ENCODE measurements around the gene ABHD15. TPM values are rescaled to one million over a fixed set of nuclear protein-coding genes. Genes with fewer than 3 reads are reported as not detected.

Gene ABHD15, protein sequence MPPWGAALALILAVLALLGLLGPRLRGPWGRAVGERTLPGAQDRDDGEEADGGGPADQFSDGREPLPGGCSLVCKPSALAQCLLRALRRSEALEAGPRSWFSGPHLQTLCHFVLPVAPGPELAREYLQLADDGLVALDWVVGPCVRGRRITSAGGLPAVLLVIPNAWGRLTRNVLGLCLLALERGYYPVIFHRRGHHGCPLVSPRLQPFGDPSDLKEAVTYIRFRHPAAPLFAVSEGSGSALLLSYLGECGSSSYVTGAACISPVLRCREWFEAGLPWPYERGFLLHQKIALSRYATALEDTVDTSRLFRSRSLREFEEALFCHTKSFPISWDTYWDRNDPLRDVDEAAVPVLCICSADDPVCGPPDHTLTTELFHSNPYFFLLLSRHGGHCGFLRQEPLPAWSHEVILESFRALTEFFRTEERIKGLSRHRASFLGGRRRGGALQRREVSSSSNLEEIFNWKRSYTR
- total RNA-seq (2011; cell fraction: chromatin; rRNA removed; ENCODE audit: low replicate concordance), result 4.0 and 8.2 TPM in 2 replicates
- total RNA-seq (2011; cell fraction: nucleolus; rRNA removed), result 6.7 and 7.8 TPM in 2 replicates
- 4.4 and 5.1 TPM in 2 replicates for total RNA-seq (2011; cell fraction: nucleoplasm; rRNA removed)
- total RNA-seq (2014; rRNA removed) (2.4 and 3.1 TPM in 2 replicates), total RNA-seq (2014; rRNA removed; fragmentation: Illumina TruSeq; extraction: Trizol) (2.0 and 2.2 TPM in 2 replicates), total RNA-seq (2015; rRNA removed; fragmentation: Illumina TruSeq; extraction: Trizol) (3.8 and 4.2 TPM in 2 replicates), total RNA-seq (2021) (4.0 and 4.2 TPM in 2 replicates), polyA plus RNA-seq (2011; rRNA removed) (0.85 and 1.8 TPM in 2 replicates), polyA plus RNA-seq (2014; fragmentation: Illumina TruSeq; extraction: Trizol) (2.4 and 2.5 TPM in 2 replicates), polyA plus RNA-seq (2014; fragmentation: Nextera tagmentation; extraction: Ambion mirVana) (under 1 TPM; 0.85 to 0.97 TPM), polyA plus RNA-seq (2014; rRNA removed) (2.1 and 2.9 TPM in 2 replicates), polyA minus RNA-seq (2011; rRNA and poly(A)+ RNA removed) (1.6 and 3.6 TPM in 2 replicates), Bru-seq, nascent RNA (percentile 50 among the genes with signal in this experiment), BruChase-seq, experiment 1, labeled RNA remaining after a 2-hour chase (percentile 48 among the genes with signal in this experiment), BruChase-seq, experiment 2, labeled RNA remaining after a 6-hour chase (percentile 50 among the genes with signal in this experiment)
- polyA plus RNA-seq (2011; cell fraction: cytosol; rRNA removed), result 0.83 and 3.0 TPM in 2 replicates
- polyA plus RNA-seq (2011; cell fraction: nucleus; rRNA removed), result 1.4 and 2.9 TPM in 2 replicates
- 3.2 and 5.4 TPM in 2 replicates for polyA plus RNA-seq (2012)
- 1.5 and 2.9 TPM in 2 replicates for polyA minus RNA-seq (2011; cell fraction: cytosol; rRNA and poly(A)+ RNA removed)
- 1.7 and 2.8 TPM in 2 replicates for polyA minus RNA-seq (2011; cell fraction: nucleus; rRNA and poly(A)+ RNA removed)
- long read RNA-seq, experiment 1, transcript ABHD15-201 (2 exons, 3,592 nt), result major isoform, 13 of 30 reads
- long read RNA-seq, experiment 1, partial matches to known transcripts, result 0 of 30 reads
- long read RNA-seq, experiment 1, other reads (novel, unspliced or antisense), result 17 of 30 reads
- long read RNA-seq, experiment 2, transcript ABHD15-201 (2 exons, 3,592 nt), result major isoform, 8 of 9 reads
- long read RNA-seq, experiment 2, partial matches to known transcripts, result 0 of 9 reads
- long read RNA-seq, experiment 2, other reads (novel, unspliced or antisense), result 1 of 9 reads
- long read RNA-seq, experiment 3, partial matches to known transcripts, result 0 of 1 reads
- long read RNA-seq, experiment 3, other reads (novel, unspliced or antisense), result 1 of 1 reads

DNA sequence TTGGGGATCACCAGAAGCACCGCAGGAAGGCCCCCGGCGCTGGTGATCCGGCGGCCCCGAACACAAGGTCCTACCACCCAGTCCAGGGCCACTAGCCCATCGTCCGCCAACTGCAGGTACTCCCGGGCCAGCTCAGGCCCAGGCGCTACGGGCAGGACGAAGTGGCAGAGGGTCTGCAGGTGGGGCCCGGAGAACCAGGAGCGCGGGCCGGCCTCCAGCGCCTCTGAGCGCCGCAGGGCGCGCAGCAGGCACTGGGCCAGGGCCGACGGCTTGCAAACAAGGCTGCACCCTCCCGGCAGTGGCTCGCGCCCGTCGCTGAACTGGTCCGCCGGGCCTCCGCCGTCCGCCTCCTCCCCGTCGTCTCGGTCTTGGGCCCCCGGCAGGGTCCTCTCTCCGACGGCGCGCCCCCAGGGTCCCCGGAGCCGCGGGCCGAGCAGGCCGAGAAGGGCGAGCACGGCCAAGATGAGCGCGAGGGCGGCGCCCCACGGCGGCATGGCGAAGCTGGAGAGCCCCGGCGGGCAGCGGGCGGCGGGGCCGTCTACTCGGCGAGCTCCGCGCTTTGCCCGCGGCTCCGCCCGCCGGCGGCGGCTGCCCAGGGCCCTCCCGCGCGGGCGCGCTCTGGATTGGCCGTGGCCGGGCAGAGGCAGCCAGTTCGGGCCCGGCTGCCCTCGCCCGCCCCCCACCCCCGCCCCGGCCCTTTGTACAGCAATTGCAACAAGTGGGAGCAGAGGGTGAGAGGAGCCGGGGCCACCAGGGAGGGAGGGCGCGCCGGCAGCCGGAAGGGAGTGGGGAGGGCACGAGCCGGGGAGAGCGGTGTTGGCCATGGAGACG is at the start of gene ABHD15:
ABHD15 (minus strand) TSS at position 565 of the 831 bp plus-strand sequence; CDS start at position 494, 71 bp downstream.
- peak within 1 kb of the TSS; percentile 78 for H3K4me2 ChIP-seq (ENCODE audit: insufficient read depth, low read length)
- no peaks in the 10 kb centered on the region for H3K9me1 ChIP-seq (ENCODE audit: control insufficient read depth, insufficient read depth, low read length)
- intact Hi-C loops (cut with micrococcal nuclease) (no loop called here), in situ Hi-C loops (cut with MboI) (no loop called here)
- H3K9ac ChIP-seq (ENCODE audit: insufficient read depth in 1 of 2, low read depth in 2 of 2, low read length in 2 of 2), result peak within 1 kb of the TSS; percentile 75 to 96; a peak in 3 of 4 replicates
- ATAC-seq, result no peak
- 84% methylated on average over 26 of the region's 94 CpGs for WGBS (ENCODE audit: insufficient coverage, low coverage, missing lambda C conversion rate)
- H3K9me3 ChIP-seq (replicated peaks; ENCODE audit: control insufficient read depth, insufficient read depth, low read depth, low read length), result no peaks in the 10 kb centered on the region
- ChIA-PET CTCF (ENCODE audit: low intra/inter-chr PET ratio) (no interaction called here), POLR2A (no interaction called here)
- peaks cover 3 to 43% of the 10 kb centered on the region in 2 experiments; a peak in 4 of 5 replicates for H3K4me1 ChIP-seq (replicated peaks in 1 of 2; ENCODE audit: control insufficient read depth in 2 of 2, insufficient read depth in 2 of 2, low read length in 2 of 2)
- H3K27ac ChIP-seq (ENCODE audit: extremely low read depth, low read depth, low read length), result peak within 1 kb of the TSS; percentile 87; the same call in 1 of the 3 replicates
- FAIRE-seq, result no peak
- no TSS peak for BruUV-seq (replicated peaks)
- no peaks in the 10 kb centered on the region for H3K79me2 ChIP-seq (ENCODE audit: control insufficient read depth, insufficient read depth, low read length)
- no peaks in the 10 kb centered on the region for H3K36me3 ChIP-seq (ENCODE audit: control insufficient read depth, insufficient read depth, low read length)
- peak within 1 kb of the TSS; percentile 57 for H3K4me3 ChIP-seq
- peaks cover 6% of the 10 kb centered on the region for H4K20me1 ChIP-seq (replicated peaks; ENCODE audit: control insufficient read depth, insufficient read depth, low read length)
- H2AFZ ChIP-seq (ENCODE audit: low read depth, low read length), result peak within 1 kb of the TSS; percentile 97
- H3K27me3 ChIP-seq (ENCODE audit: control insufficient read depth in 2 of 2, insufficient read depth in 2 of 2, low read length in 2 of 2), result no peaks in the 10 kb centered on the region; a peak in 1 of 5 replicates
- no peak for DNase-seq (ENCODE audit: extremely low read depth in 1 of 4, low spot score in 3 of 4)
- TF ChIP-seq NFIC (IDR thresholded peaks at IDR 0.05), result no peak
- TF ChIP-seq, protein P1, sequence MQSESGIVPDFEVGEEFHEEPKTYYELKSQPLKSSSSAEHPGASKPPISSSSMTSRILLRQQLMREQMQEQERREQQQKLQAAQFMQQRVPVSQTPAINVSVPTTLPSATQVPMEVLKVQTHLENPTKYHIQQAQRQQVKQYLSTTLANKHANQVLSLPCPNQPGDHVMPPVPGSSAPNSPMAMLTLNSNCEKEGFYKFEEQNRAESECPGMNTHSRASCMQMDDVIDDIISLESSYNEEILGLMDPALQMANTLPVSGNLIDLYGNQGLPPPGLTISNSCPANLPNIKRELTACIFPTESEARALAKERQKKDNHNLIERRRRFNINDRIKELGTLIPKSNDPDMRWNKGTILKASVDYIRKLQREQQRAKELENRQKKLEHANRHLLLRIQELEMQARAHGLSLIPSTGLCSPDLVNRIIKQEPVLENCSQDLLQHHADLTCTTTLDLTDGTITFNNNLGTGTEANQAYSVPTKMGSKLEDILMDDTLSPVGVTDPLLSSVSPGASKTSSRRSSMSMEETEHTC (IDR thresholded peaks at IDR 0.05), result no peak
- TF ChIP-seq, protein P2, sequence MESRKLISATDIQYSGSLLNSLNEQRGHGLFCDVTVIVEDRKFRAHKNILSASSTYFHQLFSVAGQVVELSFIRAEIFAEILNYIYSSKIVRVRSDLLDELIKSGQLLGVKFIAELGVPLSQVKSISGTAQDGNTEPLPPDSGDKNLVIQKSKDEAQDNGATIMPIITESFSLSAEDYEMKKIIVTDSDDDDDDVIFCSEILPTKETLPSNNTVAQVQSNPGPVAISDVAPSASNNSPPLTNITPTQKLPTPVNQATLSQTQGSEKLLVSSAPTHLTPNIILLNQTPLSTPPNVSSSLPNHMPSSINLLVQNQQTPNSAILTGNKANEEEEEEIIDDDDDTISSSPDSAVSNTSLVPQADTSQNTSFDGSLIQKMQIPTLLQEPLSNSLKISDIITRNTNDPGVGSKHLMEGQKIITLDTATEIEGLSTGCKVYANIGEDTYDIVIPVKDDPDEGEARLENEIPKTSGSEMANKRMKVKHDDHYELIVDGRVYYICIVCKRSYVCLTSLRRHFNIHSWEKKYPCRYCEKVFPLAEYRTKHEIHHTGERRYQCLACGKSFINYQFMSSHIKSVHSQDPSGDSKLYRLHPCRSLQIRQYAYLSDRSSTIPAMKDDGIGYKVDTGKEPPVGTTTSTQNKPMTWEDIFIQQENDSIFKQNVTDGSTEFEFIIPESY (CRISPR knock-in tag; IDR thresholded peaks at IDR 0.05), result 0 out of 2 replicates have a peak, but pooled peaks have one; percentile 58
